ENCODE results near the gene ARFIP1. TPM values are rescaled to one million over a fixed set of nuclear protein-coding genes. Genes with fewer than 3 reads are reported as not detected.

ARFIP1 gene
- total and polyA plus RNA-seq, 2 of the 8 experiments (the other 6 are each of a cell fraction or from before 2014, with no cell fraction given): 13.5 to 38.0 TPM

DNA sequence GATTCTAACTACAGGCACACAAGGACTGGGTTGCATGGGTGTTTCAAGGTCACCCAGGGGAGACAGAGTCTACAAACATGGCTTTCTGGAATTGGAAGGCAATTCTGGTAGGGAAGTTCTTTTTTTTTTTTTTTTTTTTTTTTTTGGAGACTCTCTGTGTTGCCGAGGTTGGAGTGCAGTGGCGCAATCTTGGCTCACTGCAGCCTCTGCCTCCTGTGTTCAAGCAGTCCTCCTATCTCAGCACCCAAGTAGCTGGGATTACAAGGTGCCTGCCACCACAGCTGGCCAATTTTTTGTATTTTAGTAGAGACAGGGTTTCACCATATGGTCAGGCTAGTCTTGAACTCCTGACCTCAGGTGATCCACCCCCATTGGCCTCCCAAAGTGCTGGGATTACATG is 140.1 kb downstream of the ARFIP1 start:
- peaks cover 27% of the 10 kb centered on the region in 2 experiments for H3K9me3 ChIP-seq (ENCODE audit: insufficient read depth in 2 of 2, low read depth in 1 of 2, low read length in 1 of 2)
- H3K56ac ChIP-seq (replicated peaks; ENCODE audit: insufficient read length, low read depth, low read length): no peak overlapping the region
- no peak overlapping the region for H3K9ac ChIP-seq (replicated peaks in 1 of 4; ENCODE audit: extremely low read depth in 1 of 4, low read depth in 3 of 4, low read length in 3 of 4)
- H2BK12ac ChIP-seq (ENCODE audit: low read depth, low read length): no peak overlapping the region
- H2BK5ac ChIP-seq (ENCODE audit: low read depth, low read length): no peak overlapping the region
- H3K18ac ChIP-seq (ENCODE audit: extremely low read depth, low read length): no peak overlapping the region
- H3K4me3 ChIP-seq (ENCODE audit: extremely low read depth in 1 of 4, insufficient read depth in 2 of 4, low read depth in 3 of 4, low read length in 4 of 4): no peak overlapping the region
- no peak overlapping the region for H3K4me2 ChIP-seq (ENCODE audit: insufficient read depth in 1 of 2, low read depth in 2 of 2, low read length in 2 of 2)
- H3K79me1 ChIP-seq (ENCODE audit: low read depth, low read length): no peaks in the 10 kb centered on the region
- 95% methylated on average over 2 of the region's 2 CpGs; no CpG with 5 or more reads in 1 of the 2 experiments for WGBS, 2 experiments (ENCODE audit: extremely low coverage in 1 of 2, insufficient coverage in 1 of 2, insufficient read length in 1 of 2, insufficient replicate concordance in 2 of 2, low coverage in 1 of 2, low lambda C conversion rate in 2 of 2, missing lambda C conversion rate in 1 of 2)
- H3K23ac ChIP-seq (ENCODE audit: insufficient read length): no peak overlapping the region
- H2AFZ ChIP-seq (ENCODE audit: low read length): no peak overlapping the region
- H3K79me2 ChIP-seq (ENCODE audit: control insufficient read depth in 1 of 2, insufficient read depth in 2 of 2, low read length in 2 of 2): no peaks in the 10 kb centered on the region
- H3K36me3 ChIP-seq (ENCODE audit: control insufficient read depth in 2 of 4, insufficient read depth in 4 of 4, low read length in 3 of 4): peaks cover 0 to 19% (median 5%) of the 10 kb centered on the region in 4 experiments; a peak in 4 of 8 replicates
- no peak overlapping the region for H3K14ac ChIP-seq (ENCODE audit: insufficient read length)
- no peak overlapping the region for H4K5ac ChIP-seq (ENCODE audit: insufficient read length, low read depth, low read length)
- DNase-seq (ENCODE audit: low read depth in 1 of 2, low spot score in 2 of 2): no peak
- no peak overlapping the region for H3K27ac ChIP-seq (ENCODE audit: low read depth, low read length)
- H2BK20ac ChIP-seq (ENCODE audit: low read length): no peak overlapping the region
- no peak overlapping the region for H2BK15ac ChIP-seq (ENCODE audit: low read length)
- H4K91ac ChIP-seq (replicated peaks; ENCODE audit: insufficient read length, low read length): no peak overlapping the region
- POLR2A ChIA-PET (ENCODE audit: partially characterized antibody): no interaction called here
- no peaks in the 10 kb centered on the region for H3K23me2 ChIP-seq (ENCODE audit: low read depth, low read length)
- CTCF ChIA-PET (ENCODE audit: partially characterized antibody): interaction anchor here (2.1 kb wide), 1 partner anchor 10 kb away, joined by 6 read pairs; no protein-coding TSS in a partner anchor
- no peaks in the 10 kb centered on the region for H3K27me3 ChIP-seq (replicated peaks in 1 of 4; ENCODE audit: control insufficient read depth in 3 of 4, extremely low read depth in 1 of 4, insufficient read depth in 3 of 4, low read length in 3 of 4)
- no peaks in the 10 kb centered on the region for H4K20me1 ChIP-seq (replicated peaks in 1 of 2; ENCODE audit: control insufficient read depth in 1 of 2, insufficient read depth in 2 of 2, low read length in 2 of 2)
- H3K4ac ChIP-seq (replicated peaks; ENCODE audit: insufficient read length, low read depth, low read length): no peak overlapping the region
- H3K4me1 ChIP-seq (replicated peaks in 1 of 4; ENCODE audit: control insufficient read depth in 3 of 4, insufficient read depth in 4 of 4, low read length in 3 of 4): no peaks in the 10 kb centered on the region
- no peak overlapping the region for H2BK120ac ChIP-seq (replicated peaks; ENCODE audit: low read depth, low read length)
- H2AK5ac ChIP-seq (ENCODE audit: low read depth, low read length): no peak overlapping the region
- no peak overlapping the region for H4K8ac ChIP-seq (ENCODE audit: extremely low read depth, insufficient read depth, low read length)
- no peak for FAIRE-seq
- TF ChIP-seq CHD2 (IDR thresholded peaks at IDR 0.05; ENCODE audit: low read length) (no peak), BACH1 (IDR thresholded peaks at IDR 0.05; ENCODE audit: low read length) (no peak), POLR2AphosphoS5 (IDR thresholded peaks at IDR 0.05; ENCODE audit: low read depth, low read length) (no peak), SP2 (IDR thresholded peaks at IDR 0.05; ENCODE audit: low read length) (no peak), TAF7 (optimal IDR thresholded peaks at IDR 0.05; ENCODE audit: borderline replicate concordance, low read depth, low read length) (no peak), JUND (IDR thresholded peaks at IDR 0.05; ENCODE audit: low read length) (no peak), RNF2 (IDR thresholded peaks at IDR 0.05; ENCODE audit: borderline replicate concordance, low read depth, low read length, missing control alignments, poor library complexity, severe bottlenecking) (no peak), RBBP5 (IDR thresholded peaks at IDR 0.05; ENCODE audit: borderline replicate concordance, low read depth, low read length) (no peak)
- TF ChIP-seq, protein P1, sequence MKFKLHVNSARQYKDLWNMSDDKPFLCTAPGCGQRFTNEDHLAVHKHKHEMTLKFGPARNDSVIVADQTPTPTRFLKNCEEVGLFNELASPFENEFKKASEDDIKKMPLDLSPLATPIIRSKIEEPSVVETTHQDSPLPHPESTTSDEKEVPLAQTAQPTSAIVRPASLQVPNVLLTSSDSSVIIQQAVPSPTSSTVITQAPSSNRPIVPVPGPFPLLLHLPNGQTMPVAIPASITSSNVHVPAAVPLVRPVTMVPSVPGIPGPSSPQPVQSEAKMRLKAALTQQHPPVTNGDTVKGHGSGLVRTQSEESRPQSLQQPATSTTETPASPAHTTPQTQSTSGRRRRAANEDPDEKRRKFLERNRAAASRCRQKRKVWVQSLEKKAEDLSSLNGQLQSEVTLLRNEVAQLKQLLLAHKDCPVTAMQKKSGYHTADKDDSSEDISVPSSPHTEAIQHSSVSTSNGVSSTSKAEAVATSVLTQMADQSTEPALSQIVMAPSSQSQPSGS (IDR thresholded peaks at IDR 0.05; ENCODE audit: low read length): no peak
- TF ChIP-seq, protein P2, sequence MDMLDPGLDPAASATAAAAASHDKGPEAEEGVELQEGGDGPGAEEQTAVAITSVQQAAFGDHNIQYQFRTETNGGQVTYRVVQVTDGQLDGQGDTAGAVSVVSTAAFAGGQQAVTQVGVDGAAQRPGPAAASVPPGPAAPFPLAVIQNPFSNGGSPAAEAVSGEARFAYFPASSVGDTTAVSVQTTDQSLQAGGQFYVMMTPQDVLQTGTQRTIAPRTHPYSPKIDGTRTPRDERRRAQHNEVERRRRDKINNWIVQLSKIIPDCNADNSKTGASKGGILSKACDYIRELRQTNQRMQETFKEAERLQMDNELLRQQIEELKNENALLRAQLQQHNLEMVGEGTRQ (IDR thresholded peaks at IDR 0.05; ENCODE audit: low read length): no peak
- TF ChIP-seq, protein P3, sequence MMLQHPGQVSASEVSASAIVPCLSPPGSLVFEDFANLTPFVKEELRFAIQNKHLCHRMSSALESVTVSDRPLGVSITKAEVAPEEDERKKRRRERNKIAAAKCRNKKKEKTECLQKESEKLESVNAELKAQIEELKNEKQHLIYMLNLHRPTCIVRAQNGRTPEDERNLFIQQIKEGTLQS (IDR thresholded peaks at IDR 0.05; ENCODE audit: insufficient read depth, low read depth, low read length): no peak
